Naive B cell (primary cell): ENCODE results near the gene HMCN1. TPM values are rescaled to one million over a fixed set of nuclear protein-coding genes. Genes with fewer than 3 reads are reported as not detected.
A peak's percentile ranks its signal among the peaks of the same experiment; 100 is the strongest.

Experiments
- ATAC-seq, 2 donors: fragments of 150-1000 bp; cut with Tn5 transposase; 2 replicates each; pipeline ENCODE4 v1.10.0; 2021; ENCODE audit warnings: low read depth in 2 of 2, mild to moderate bottlenecking in 2 of 2, moderate library complexity in 2 of 2
- DNase-seq: peaks from one replicate; pipeline ENCODE4 v3.0.0; 2022
- H3K27ac Mint-ChIP-seq, 6 donors: one replicate each; pipeline ENCODE4 v1.8.0; 2020 to 2022; ENCODE audit warnings: mild to moderate bottlenecking in 6 of 6, mixed read lengths in 6 of 6, moderate library complexity in 5 of 6, inconsistent platforms in 2 of 6
- H3K27me3 Mint-ChIP-seq, 3 donors: one replicate each; pipeline ENCODE4 v1.8.0; 2021 to 2022; ENCODE audit warnings: mixed read lengths in 3 of 3, mild to moderate bottlenecking in 1 of 3
- H3K36me3 Mint-ChIP-seq, 2 donors: one replicate each; pipeline ENCODE4 v1.8.0; 2020 to 2022; ENCODE audit warnings: mixed read lengths in 2 of 2, inconsistent platforms in 1 of 2, mild to moderate bottlenecking in 1 of 2
- H3K4me1 Mint-ChIP-seq, 3 donors: one replicate each; pipeline ENCODE4 v1.8.0; 2020 to 2022; ENCODE audit warnings: mixed read lengths in 3 of 3, inconsistent platforms in 1 of 3, mild to moderate bottlenecking in 1 of 3, moderate library complexity in 1 of 3
- H3K4me3 Mint-ChIP-seq, 8 donors: one replicate each; pipeline ENCODE4 v1.8.0; 2020 to 2022; ENCODE audit warnings: mild to moderate bottlenecking in 8 of 8, mixed read lengths in 8 of 8, moderate library complexity in 8 of 8, inconsistent platforms in 2 of 8
- H3K9me3 Mint-ChIP-seq, 7 donors: one replicate each; pipeline ENCODE4 v1.8.0; 2020 to 2022; ENCODE audit warnings: mixed read lengths in 7 of 7, mild to moderate bottlenecking in 5 of 7, inconsistent platforms in 2 of 7, moderate library complexity in 1 of 7
- polyA plus RNA-seq, 6 donors: library from polyadenylated mRNA; unstranded; fragments of 300-500 nt; fragmentation: Illumina TruSeq; gene quantifications; one replicate each; pipeline ENCODE4 v1.2.3, GENCODE V29; 2021; ENCODE audit warnings: low read depth in 6 of 6

The HMCN1 gene
- polyA plus RNA-seq, 6 donors from 2014 or later = 0.01 TPM; not detected in 5

- Mint-ChIP-seq H3K9me3 (no peaks in the 10 kb centered on the region), H3K27me3 (peaks cover 0 to 4% (median 0%) of the 10 kb centered on the region in 3 donors), H3K27ac (no peak overlapping the region), H3K4me1 (no peaks in the 10 kb centered on the region), H3K4me3 (peak overlapping the region in 1 of 8 donors; percentile 1), H3K36me3 (no peaks in the 10 kb centered on the region)
- DNase-seq = no peak
- ATAC-seq = no peak
Observed at GRCh38 chr1:185821612-185822385, 87.6 kb downstream of the HMCN1 start.

GRCh38 chr1:185823467-185823866 lies 89.3 kb downstream of the HMCN1 start:
- Mint-ChIP-seq H3K9me3 (no peaks in the 10 kb centered on the region), H3K27me3 (peaks cover 0 to 4% (median 0%) of the 10 kb centered on the region in 3 donors), H3K4me3 (no peak overlapping the region), H3K36me3 (no peaks in the 10 kb centered on the region), H3K4me1 (no peaks in the 10 kb centered on the region), H3K27ac (no peak overlapping the region)
- no peak for ATAC-seq
- no peak for DNase-seq

GRCh38 chr1:185824106-185824505 lies 89.9 kb downstream of the HMCN1 start:
- peaks cover 0 to 4% (median 0%) of the 10 kb centered on the region in 3 donors for H3K27me3 Mint-ChIP-seq
- no peaks in the 10 kb centered on the region for H3K36me3 Mint-ChIP-seq
- H3K4me1 Mint-ChIP-seq = no peaks in the 10 kb centered on the region
- no peak overlapping the region for H3K4me3 Mint-ChIP-seq
- ATAC-seq (no peak), DNase-seq (no peak)
- no peaks in the 10 kb centered on the region for H3K9me3 Mint-ChIP-seq
- no peak overlapping the region for H3K27ac Mint-ChIP-seq

GRCh38 chr1:185825556-185825955 lies 91.4 kb downstream of the HMCN1 start:
- Mint-ChIP-seq H3K27ac (no peak overlapping the region), H3K4me3 (no peak overlapping the region), H3K27me3 (peaks cover 0 to 13% (median 0%) of the 10 kb centered on the region in 3 donors), H3K36me3 (no peaks in the 10 kb centered on the region), H3K9me3 (no peaks in the 10 kb centered on the region), H3K4me1 (no peaks in the 10 kb centered on the region)
- DNase-seq (no peak), ATAC-seq (no peak)

GRCh38 chr1:185834371-185834905 lies 100.2 kb downstream of the HMCN1 start:
- H3K9me3 Mint-ChIP-seq = no peaks in the 10 kb centered on the region
- no peaks in the 10 kb centered on the region for H3K36me3 Mint-ChIP-seq
- no peaks in the 10 kb centered on the region for H3K4me1 Mint-ChIP-seq
- H3K4me3 Mint-ChIP-seq = no peak overlapping the region
- DNase-seq (no peak), ATAC-seq (no peak)
- H3K27ac Mint-ChIP-seq = peak overlapping the region in 1 of 6 donors; percentile 69
- H3K27me3 Mint-ChIP-seq = peaks cover 0 to 12% (median 0%) of the 10 kb centered on the region in 3 donors

GRCh38 chr1:185835191-185835590 lies 101.0 kb downstream of the HMCN1 start:
- no peak for ATAC-seq
- DNase-seq = no peak
- H3K36me3 Mint-ChIP-seq = no peaks in the 10 kb centered on the region
- peaks cover 0 to 4% (median 0%) of the 10 kb centered on the region in 3 donors for H3K27me3 Mint-ChIP-seq
- no peak overlapping the region for H3K27ac Mint-ChIP-seq
- no peaks in the 10 kb centered on the region for H3K9me3 Mint-ChIP-seq
- no peaks in the 10 kb centered on the region for H3K4me1 Mint-ChIP-seq
- H3K4me3 Mint-ChIP-seq = no peak overlapping the region

GRCh38 chr1:185837711-185838110 lies 103.5 kb downstream of the HMCN1 start:
- H3K9me3 Mint-ChIP-seq = no peaks in the 10 kb centered on the region
- peaks cover 0 to under 1% (median 0%) of the 10 kb centered on the region in 3 donors for H3K27me3 Mint-ChIP-seq
- DNase-seq = no peak
- no peak overlapping the region for H3K27ac Mint-ChIP-seq
- ATAC-seq = no peak
- no peaks in the 10 kb centered on the region for H3K36me3 Mint-ChIP-seq
- H3K4me1 Mint-ChIP-seq = no peaks in the 10 kb centered on the region
- no peak overlapping the region for H3K4me3 Mint-ChIP-seq

GRCh38 chr1:185838111-185838510 lies 103.9 kb downstream of the HMCN1 start:
- ATAC-seq (no peak), DNase-seq (no peak)
- Mint-ChIP-seq H3K4me1 (no peaks in the 10 kb centered on the region), H3K9me3 (peaks cover 0 to 2% (median 0%) of the 10 kb centered on the region in 7 donors), H3K36me3 (no peaks in the 10 kb centered on the region), H3K27me3 (peaks cover 0 to 4% (median 0%) of the 10 kb centered on the region in 3 donors), H3K4me3 (no peak overlapping the region), H3K27ac (no peak overlapping the region)

GRCh38 chr1:185840880-185841279 lies 106.7 kb downstream of the HMCN1 start:
- no peak overlapping the region for H3K4me3 Mint-ChIP-seq
- no peak for ATAC-seq
- peaks cover 0 to 5% (median 0%) of the 10 kb centered on the region in 3 donors for H3K27me3 Mint-ChIP-seq
- DNase-seq = no peak
- peaks cover 0 to 4% (median 0%) of the 10 kb centered on the region in 7 donors for H3K9me3 Mint-ChIP-seq
- no peak overlapping the region for H3K27ac Mint-ChIP-seq
- H3K36me3 Mint-ChIP-seq = no peaks in the 10 kb centered on the region
- H3K4me1 Mint-ChIP-seq = no peaks in the 10 kb centered on the region

- Mint-ChIP-seq H3K27ac (no peak overlapping the region), H3K4me3 (no peak overlapping the region), H3K9me3 (peaks cover 0 to 4% (median 0%) of the 10 kb centered on the region in 7 donors), H3K4me1 (no peaks in the 10 kb centered on the region), H3K27me3 (peaks cover 0 to 5% (median 0%) of the 10 kb centered on the region in 3 donors), H3K36me3 (no peaks in the 10 kb centered on the region)
- DNase-seq = no peak
- ATAC-seq = no peak
Observed at GRCh38 chr1:185843297-185843869, 109.2 kb downstream of the HMCN1 start.

GRCh38 chr1:185843986-185844385 lies 109.8 kb downstream of the HMCN1 start:
- Mint-ChIP-seq H3K27ac (no peak overlapping the region), H3K27me3 (peaks cover 0 to 5% (median 0%) of the 10 kb centered on the region in 3 donors), H3K36me3 (no peaks in the 10 kb centered on the region), H3K4me1 (no peaks in the 10 kb centered on the region), H3K4me3 (no peak overlapping the region), H3K9me3 (peaks cover 0 to 4% (median 0%) of the 10 kb centered on the region in 7 donors)
- ATAC-seq = no peak
- no peak for DNase-seq

- H3K27ac Mint-ChIP-seq = no peak overlapping the region
- H3K36me3 Mint-ChIP-seq = no peaks in the 10 kb centered on the region
- H3K4me3 Mint-ChIP-seq = no peak overlapping the region
- ATAC-seq = no peak
- H3K4me1 Mint-ChIP-seq = no peaks in the 10 kb centered on the region
- H3K9me3 Mint-ChIP-seq = peaks cover 0 to 4% (median 0%) of the 10 kb centered on the region in 7 donors
- no peak for DNase-seq
- H3K27me3 Mint-ChIP-seq = peaks cover 0 to 5% (median 0%) of the 10 kb centered on the region in 3 donors
Observed at GRCh38 chr1:185846672-185847444, 112.7 kb downstream of the HMCN1 start.

- no peaks in the 10 kb centered on the region for H3K36me3 Mint-ChIP-seq
- no peak overlapping the region for H3K4me3 Mint-ChIP-seq
Observed at GRCh38 chr1:185849014-185849413, 114.8 kb downstream of the HMCN1 start.

More at GRCh38 chr1:185849014-185849413, 114.8 kb downstream of the HMCN1 start:
- no peaks in the 10 kb centered on the region for H3K4me1 Mint-ChIP-seq
- no peaks in the 10 kb centered on the region for H3K9me3 Mint-ChIP-seq
- DNase-seq (no peak), ATAC-seq (no peak)
- H3K27me3 Mint-ChIP-seq = no peaks in the 10 kb centered on the region
- H3K27ac Mint-ChIP-seq = no peak overlapping the region
